NT2/D1 (cell line): Measurements from ENCODE around the gene FAM163A.

Source experiments
- SUZ12 ChIP-seq: IDR thresholded peaks from 2 replicates; pipeline ENCODE4 v1.6.1; 2011; ENCODE audit not compliant: insufficient read length, insufficient read depth; ENCODE audit errors: extremely low read depth
- YY1 ChIP-seq: IDR thresholded peaks from 2 replicates; pipeline ENCODE4 v1.6.1; 2011; ENCODE audit not compliant: insufficient read length, insufficient read depth
- ZNF274 ChIP-seq: IDR thresholded peaks from 2 replicates; pipeline ENCODE4 v1.6.1; 2011; ENCODE audit warnings: mild to moderate bottlenecking, low read depth, low read length

DNA sequence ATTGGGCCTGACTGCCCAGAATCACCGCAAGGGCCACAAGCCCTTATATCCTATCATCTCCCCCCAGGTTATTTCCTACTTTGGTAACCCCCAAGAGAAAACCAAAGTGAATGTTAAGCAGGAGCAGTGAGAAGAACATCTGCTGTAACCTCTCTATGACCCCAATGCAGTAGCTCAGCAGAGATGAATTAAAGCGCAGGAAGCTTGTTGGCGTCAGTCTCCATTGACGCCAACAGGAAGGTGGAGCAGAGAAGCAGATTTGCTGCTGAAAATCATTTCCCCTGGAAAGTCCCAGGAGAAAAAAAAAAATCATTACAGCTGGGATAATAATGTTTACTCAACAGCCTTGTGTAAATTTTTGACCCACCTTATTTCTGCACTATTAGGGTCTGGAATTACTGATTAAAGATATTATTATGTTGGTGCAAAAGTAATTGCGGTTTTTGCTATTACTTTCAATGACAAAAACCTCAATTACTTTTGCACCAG is 33.2 kb upstream of the FAM163A start:
- TF ChIP-seq SUZ12 (no peak), YY1 (no peak), ZNF274 (no peak)
